Pancreas (tissue), 10 donors: ENCODE measurements around the gene ZFYVE27. TPM values are rescaled to one million over a fixed set of nuclear protein-coding genes. Genes with fewer than 3 reads are reported as not detected.

ENCODE experiments used
- ATAC-seq, 4 donors: fragments of 200-7000 bp; cut with Tn5 transposase; one replicate each; pipeline versions ENCODE4 v1.8.0 to v1.9.1; 2020; ENCODE audit warnings: mild to moderate bottlenecking in 4 of 4, moderate library complexity in 4 of 4
- DNase-seq, 6 donors: peaks; one replicate each; pipeline ENCODE4 v3.0.0-alpha.2; 2020
- FAIRE-seq: peaks from 2 replicates; lab custom pipeline; 2012; peaks lifted over from hg19 to GRCh38; lab: Jason Lieb, UNC
- H3K27ac ChIP-seq, 4 donors: fragments of 200-600 bp; sonication (generic); 1 replicate in 3 of 4; 2 replicates in 1 of 4; pipeline versions ENCODE4 v1.5.0 to v1.8.0; 2020
- H3K27me3 ChIP-seq, 4 donors: fragments of 200-600 bp; one replicate each; pipeline ENCODE4 v1.8.0; 2021
- H3K36me3 ChIP-seq, 3 donors: fragments of 200-600 bp; sonication (generic) in 1 of 3; one replicate each; pipeline versions ENCODE4 v1.5.0 to v1.8.0; 2020 to 2021
- H3K4me1 ChIP-seq, 3 donors: fragments of 200-600 bp; one replicate each; pipeline ENCODE4 v1.8.0; 2021
- H3K4me3 ChIP-seq, 4 donors: fragments of 200-600 bp; sonication (generic) in 2 of 4; one replicate each; pipeline versions ENCODE4 v1.5.0 to v1.8.0; 2020 to 2021
- H3K9me3 ChIP-seq, 4 donors: fragments of 200-600 bp; one replicate each; pipeline ENCODE4 v1.8.0; 2021
- WGBS, 2 donors: extraction: QIAGEN DNeasy Blood & Tissue Kit; methylation state at CpG; one replicate each; pipeline ENCODE4 v1.1.7; 2013; 5-methylcytosine and 5-hydroxymethylcytosine counted together
- intact Hi-C, 3 donors: fragments of 100-400 bp; cut with DNase I; formaldehyde crosslinking; loops; one replicate each; pipeline versions ENCODE4 v1.11.1 to v1.14.2; 2022
- polyA plus RNA-seq, 2 donors: library from polyadenylated mRNA; stranded (reverse); fragments of 200-250 nt; gene quantifications; one replicate each; pipeline ENCODE4 v1.2.3, GENCODE V29; 2013
- total RNA-seq, 6 donors: library from RNA; stranded (reverse); fragmentation: NEBNext Ultra II Directional in 4 of 6; extraction: Animal tissue kit (Norgen Biotek cat#: 25700) in 4 of 6; gene quantifications; one replicate each; pipeline versions ENCODE4 v1.2.1 to v1.2.4, GENCODE V29; 2021 to 2023
- TF ChIP-seq, protein P1 (sequence below), 4 donors: fragments of 200-600 bp; sonication (generic) in 3 of 4; IDR thresholded peaks; one replicate each; pipeline versions ENCODE4 v1.5.0 to v1.8.0; 2021; ENCODE audit warnings: antibody characterized with exemption in 4 of 4
- donor health status: healthy with polysubstance abuse.
- donor health status: DM: no; HTN: no; CAD: no; lungs with moderate emphysema.
- donor health status: DM: no; HTN: no; CAD: no.
- donor health status: control.
- donor health status: control.
- donor health status: Bipolar disorder and iron deficiency.
- donor health status: DM: yes; HTN: yes; CAD: no.
- donor health status: DM: no; HTN: no; CAD: no.
- donor health status: DM: no; HTN: no; CAD: no.
- donor health status: DM: yes; HTN: yes; CAD: no.

The ZFYVE27 gene
- total and polyA plus RNA-seq, 8 donors: 11.9 to 34.9 (median 15.5) TPM

DNA sequence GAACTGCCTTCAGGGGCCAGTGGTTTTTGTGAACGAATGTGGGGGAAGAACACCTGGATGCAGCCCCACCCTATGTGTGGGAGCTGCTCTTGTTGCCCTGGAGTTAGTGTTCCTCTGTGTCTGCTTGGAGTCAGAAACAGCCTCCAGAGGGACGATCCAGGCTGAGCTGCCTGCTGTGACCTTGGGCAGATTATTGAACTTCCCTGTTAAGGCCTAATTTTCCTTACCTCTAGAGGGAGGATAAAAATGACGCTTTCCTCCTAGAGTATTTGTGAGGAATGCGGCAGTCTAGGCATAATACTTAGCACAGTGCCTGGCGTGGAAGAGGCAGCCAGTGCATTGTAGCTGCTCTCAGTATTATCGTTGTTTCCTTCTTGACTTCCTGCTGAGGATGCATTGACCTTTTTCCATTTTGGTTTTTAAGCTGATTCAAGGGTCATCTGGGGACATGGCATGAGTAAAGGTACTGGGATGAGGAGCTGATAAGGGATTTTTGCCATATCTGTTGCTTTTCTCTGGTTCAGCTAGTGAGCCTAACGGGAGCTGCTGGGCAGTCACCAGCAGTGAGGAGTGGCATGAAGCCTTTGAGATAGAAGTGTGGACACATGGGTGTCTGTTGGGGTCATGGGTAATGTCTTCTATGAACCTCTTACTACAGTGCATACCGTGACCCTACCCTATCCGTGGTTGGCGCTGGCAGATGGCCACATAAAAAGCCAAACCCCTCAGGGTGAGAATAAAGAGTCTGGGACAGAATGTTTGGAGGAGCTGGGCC, 6.4 kb downstream of the ZFYVE27 start:
- FAIRE-seq (no peak), ATAC-seq (peak; percentile 39 to 73 (median 54)), DNase-seq (no peak)
- 48 to 52% methylated on average over 10 of the region's 10 CpGs for WGBS, 2 donors
- Histone ChIP-seq H3K4me1 (peaks cover 0 to 11% (median 3%) of the 10 kb centered on the region in 3 donors), H3K9me3 (no peaks in the 10 kb centered on the region), H3K36me3 (peaks cover 0 to 13% (median 10%) of the 10 kb centered on the region in 3 donors), H3K4me3 (no peak overlapping the region), H3K27me3 (no peaks in the 10 kb centered on the region), H3K27ac (peak overlapping the region in 2 of 4 donors; percentile 12 to 19)
- TF ChIP-seq, protein P1, sequence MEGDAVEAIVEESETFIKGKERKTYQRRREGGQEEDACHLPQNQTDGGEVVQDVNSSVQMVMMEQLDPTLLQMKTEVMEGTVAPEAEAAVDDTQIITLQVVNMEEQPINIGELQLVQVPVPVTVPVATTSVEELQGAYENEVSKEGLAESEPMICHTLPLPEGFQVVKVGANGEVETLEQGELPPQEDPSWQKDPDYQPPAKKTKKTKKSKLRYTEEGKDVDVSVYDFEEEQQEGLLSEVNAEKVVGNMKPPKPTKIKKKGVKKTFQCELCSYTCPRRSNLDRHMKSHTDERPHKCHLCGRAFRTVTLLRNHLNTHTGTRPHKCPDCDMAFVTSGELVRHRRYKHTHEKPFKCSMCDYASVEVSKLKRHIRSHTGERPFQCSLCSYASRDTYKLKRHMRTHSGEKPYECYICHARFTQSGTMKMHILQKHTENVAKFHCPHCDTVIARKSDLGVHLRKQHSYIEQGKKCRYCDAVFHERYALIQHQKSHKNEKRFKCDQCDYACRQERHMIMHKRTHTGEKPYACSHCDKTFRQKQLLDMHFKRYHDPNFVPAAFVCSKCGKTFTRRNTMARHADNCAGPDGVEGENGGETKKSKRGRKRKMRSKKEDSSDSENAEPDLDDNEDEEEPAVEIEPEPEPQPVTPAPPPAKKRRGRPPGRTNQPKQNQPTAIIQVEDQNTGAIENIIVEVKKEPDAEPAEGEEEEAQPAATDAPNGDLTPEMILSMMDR (IDR thresholded peaks at IDR 0.05): no peak
- intact Hi-C loops: no loop called here

DNA sequence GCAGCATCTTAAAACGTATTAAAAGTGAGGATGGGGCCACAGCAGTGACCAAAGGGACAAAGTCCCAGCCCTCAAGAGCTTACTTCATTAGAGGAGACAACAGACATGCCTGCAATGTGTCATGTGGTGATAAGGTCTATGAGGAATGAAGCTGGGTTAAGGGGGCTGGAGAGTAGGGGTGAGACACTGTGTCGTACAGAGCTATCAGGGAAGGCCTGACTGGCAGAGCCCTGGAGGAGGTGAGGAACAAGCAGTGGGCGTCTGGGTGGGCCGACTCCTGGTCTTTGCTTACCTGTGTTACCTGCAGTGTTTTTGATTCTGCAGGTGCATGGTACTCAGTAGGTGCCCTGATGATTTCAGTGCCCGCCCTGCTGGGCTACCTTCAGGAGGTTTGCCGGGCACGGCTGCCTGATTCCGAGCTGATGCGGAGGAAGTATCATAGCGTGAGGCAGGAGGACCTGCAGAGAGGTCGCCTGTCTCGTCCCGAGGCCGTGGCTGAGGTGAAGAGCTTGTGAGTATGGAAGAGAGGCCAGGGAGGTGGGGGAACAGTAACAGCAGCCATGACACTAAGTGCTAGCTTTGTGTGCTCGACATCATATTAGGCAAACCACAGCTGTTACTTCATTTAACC, 7.6 kb downstream of the ZFYVE27 start:
- H3K4me1 ChIP-seq: peaks cover 0 to 7% (median 3%) of the 10 kb centered on the region in 3 donors
- WGBS, 2 donors: 91% methylated on average over 15 of the region's 15 CpGs
- ATAC-seq (no peak), FAIRE-seq (no peak), DNase-seq (no peak)
- H3K4me3 ChIP-seq: no peak overlapping the region
- no peaks in the 10 kb centered on the region for H3K27me3 ChIP-seq
- no peak overlapping the region for H3K27ac ChIP-seq
- no peaks in the 10 kb centered on the region for H3K9me3 ChIP-seq
- intact Hi-C loops: no loop called here
- TF ChIP-seq, protein P1 (IDR thresholded peaks at IDR 0.05): no peak
- H3K36me3 ChIP-seq: peaks cover 0 to 19% (median 17%) of the 10 kb centered on the region in 3 donors

DNA sequence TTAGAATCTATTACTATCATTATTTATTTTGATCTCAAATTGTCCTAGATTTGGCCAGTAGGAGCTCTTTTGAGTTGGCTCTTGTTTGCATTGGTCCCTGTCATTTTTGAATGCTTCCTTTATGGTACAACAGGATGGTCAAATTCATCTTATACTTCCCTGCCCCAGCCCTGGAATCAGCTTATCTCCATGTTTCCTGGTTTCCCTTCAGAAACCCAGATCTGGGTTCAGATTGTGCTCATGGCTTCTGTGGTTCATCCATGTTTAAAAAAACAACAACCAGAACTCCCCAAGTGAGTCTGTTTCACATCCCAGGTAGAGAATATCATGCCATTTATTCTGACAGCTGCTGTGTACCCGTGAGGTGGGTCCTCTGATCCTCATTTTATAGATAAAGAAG, 10.6 kb downstream of the ZFYVE27 start:
- TF ChIP-seq, protein P1 (IDR thresholded peaks at IDR 0.05): no peak
- ATAC-seq (no peak), DNase-seq (no peak), FAIRE-seq (no peak)
- Histone ChIP-seq H3K27ac (no peak overlapping the region), H3K9me3 (no peaks in the 10 kb centered on the region), H3K4me1 (peaks cover 0 to 7% (median 3%) of the 10 kb centered on the region in 3 donors), H3K36me3 (peaks cover 0 to 45% (median 40%) of the 10 kb centered on the region in 3 donors), H3K27me3 (no peaks in the 10 kb centered on the region), H3K4me3 (no peak overlapping the region)
- WGBS, 2 donors: 81 to 87% methylated on average over 1 of the region's 1 CpG
- intact Hi-C loops: no loop called here

DNA sequence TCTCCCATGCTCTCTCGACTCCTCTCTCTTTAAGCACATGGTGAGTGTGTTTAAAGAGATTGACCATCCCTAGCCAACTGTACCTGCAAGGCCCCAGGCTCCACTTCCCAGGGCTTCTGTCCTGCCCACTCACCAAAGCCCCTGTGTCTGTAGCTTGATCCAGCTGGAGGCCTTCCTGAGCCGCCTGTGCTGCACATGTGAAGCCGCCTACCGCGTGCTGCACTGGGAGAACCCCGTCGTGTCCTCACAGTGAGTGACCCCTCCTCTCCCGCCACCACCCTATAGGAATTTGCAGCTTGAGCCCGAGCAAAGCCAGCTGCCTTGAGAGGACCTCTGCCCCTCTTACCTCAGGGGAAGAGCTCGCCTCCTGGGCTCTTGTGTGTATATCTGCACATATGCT, 11.2 kb downstream of the ZFYVE27 start:
- ATAC-seq: no peak
- H3K4me1 ChIP-seq: peaks cover 0 to 3% (median under 1%) of the 10 kb centered on the region in 3 donors
- H3K27me3 ChIP-seq: no peaks in the 10 kb centered on the region
- intact Hi-C loops: no loop called here
- TF ChIP-seq, protein P1 (IDR thresholded peaks at IDR 0.05): no peak
- no peak overlapping the region for H3K27ac ChIP-seq
- WGBS, 2 donors: 85 to 87% methylated on average over 10 of the region's 10 CpGs
- no peaks in the 10 kb centered on the region for H3K9me3 ChIP-seq
- H3K36me3 ChIP-seq: peaks cover 0 to 50% (median 44%) of the 10 kb centered on the region in 3 donors
- no peak for FAIRE-seq
- no peak for DNase-seq
- H3K4me3 ChIP-seq: no peak overlapping the region
